GM21367 (cell line): ENCODE results near the gene INPP4A.
A peak's percentile ranks its signal among the peaks of the same experiment; 100 is the strongest.

Source experiments
- ATAC-seq: cut with Tn5 transposase; IDR thresholded peaks from one replicate; pipeline ENCODE4 v1.9.1; 2021; ENCODE audit not compliant: unreplicated experiment

INPP4A gene

DNA sequence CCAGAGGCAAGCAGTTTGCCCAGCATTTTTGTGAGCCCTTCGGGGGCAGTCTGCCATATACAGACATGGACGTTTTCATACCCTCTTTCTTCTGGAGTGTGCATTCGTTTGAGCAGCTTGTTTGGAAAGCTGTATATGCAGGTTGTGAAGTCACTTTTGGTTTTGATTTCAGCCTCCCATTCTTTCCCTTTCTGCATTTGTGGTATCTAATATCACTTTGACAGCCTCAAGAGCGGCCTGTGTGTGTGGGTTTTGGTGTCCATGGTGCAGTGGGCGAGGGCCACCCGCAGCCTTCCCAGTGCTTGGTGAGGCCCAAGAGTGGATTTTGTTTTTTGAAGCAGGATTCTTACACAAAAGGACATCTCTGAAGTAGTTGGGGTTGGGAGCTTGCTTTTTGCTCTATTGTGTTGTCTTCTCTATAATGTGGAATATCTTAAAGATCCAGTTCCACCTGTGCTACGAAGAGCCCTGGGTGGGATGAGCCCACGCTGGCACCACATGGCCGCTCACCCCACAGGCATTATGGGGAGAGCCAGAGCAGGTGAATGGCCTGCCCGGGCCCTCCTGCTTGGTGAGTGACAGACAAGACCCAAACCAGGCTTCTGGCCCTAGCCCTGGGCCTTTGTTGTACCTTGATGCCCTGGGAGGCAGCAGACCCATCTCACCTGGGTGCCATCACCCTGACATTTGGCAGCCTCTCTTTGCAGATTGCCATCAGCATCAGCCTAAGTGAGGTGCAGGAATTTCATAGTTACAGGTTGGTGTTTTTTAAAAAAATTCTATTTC lies 29.5 kb downstream of the INPP4A start:
- no peak for ATAC-seq

GRCh38 chr2:98474979-98475632 lies 30.4 kb downstream of the INPP4A start:
- no peak for ATAC-seq

DNA sequence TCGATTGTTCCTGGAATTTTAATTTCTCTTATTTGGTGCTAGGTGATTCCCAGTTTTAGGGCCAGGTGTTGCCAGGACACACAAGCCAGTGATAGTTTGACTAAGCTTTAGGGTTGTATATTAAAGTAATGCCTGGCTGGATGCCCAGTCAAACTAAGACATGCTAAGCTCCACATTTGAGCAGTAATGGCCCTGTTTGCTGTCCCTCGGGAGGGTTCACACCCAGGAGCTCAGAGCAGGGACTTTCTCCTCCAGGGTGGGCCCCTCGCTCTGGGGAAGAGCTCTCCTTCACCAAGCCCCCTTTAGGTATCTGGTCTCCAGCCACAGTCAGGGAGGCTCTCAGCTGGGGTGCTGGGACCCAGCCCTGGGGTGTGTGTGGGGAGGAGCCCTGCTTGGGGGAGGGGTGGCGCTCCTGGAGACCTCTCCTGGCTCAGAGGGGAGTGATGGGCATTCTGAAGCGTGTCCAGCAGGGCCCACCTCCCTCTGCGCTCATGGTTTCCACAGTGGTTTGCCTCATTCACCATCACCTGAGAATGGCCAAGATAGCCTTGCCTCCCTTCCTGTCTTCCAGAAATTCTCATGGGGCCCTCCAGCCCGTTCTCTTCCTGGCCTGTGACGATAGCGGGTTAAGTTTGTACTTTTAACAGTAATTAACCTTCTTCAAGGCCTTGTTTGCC lies 31.7 kb downstream of the INPP4A start:
- no peak for ATAC-seq

DNA sequence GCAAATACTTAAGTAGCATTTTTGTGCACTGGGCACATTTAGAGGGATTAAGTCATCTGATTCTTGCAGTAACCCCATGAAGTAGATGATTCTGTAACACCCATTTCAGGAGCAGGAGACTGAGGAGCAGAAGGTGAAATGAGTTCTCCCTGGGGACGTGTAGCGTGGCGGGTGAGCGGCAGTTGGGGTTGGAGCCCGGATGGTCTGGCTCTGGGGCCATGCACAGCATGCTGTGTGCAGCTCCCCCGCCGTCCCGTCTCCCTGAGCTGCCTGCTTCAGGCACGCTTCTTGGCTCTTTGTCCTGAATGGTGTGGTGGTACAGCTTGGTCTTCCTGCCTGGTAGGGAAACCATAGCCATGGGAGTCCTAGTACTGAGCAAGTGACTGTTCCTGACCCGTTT lies 32.4 kb downstream of the INPP4A start:
- no peak for ATAC-seq

DNA sequence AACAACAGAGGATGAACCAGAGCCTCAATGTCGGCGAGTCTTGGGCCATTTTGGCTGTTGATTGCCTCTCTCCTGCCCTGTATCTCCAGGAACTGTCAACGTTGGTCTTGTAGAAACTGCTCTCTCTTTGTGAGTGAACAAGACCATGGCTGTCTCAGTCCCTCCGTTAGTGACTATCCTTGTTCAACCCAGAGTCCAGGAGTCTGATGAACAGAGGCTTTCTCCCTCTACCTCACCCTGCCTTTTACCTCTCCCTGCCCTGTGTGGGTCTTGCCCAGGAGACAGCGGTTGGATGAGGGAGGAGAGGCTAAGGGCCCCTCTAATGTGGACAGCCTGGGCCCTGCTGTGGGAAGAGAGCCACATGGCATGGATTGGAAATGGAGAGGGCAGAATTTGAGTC lies 32.8 kb downstream of the INPP4A start:
- ATAC-seq = no peak

GRCh38 chr2:98478088-98478551 lies 33.5 kb downstream of the INPP4A start:
- no peak for ATAC-seq

- ATAC-seq = no peak
These were observed 34.2 kb downstream of the INPP4A start for GRCh38 chr2:98478907-98479306.

DNA sequence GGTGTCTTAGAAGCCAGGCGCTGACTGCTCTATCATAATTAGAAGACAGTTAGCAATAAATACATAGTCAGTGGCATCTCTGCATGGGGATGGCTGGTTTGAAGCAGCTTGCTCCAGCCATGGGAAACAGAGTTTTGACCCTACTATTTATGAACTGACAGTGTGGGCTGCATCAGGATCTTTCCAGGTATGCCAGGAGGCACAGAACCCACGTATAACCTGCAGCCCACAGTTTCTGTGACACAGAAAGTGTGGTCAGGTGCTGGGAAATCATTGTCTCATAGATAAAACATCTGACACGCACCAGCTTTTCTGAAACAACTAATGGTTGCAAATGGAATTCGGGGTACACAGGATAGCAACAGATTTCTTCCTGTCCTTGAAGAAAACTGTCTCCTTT lies 34.7 kb downstream of the INPP4A start:
- ATAC-seq = no peak

GRCh38 chr2:98479959-98480524 lies 35.4 kb downstream of the INPP4A start:
- no peak for ATAC-seq

DNA sequence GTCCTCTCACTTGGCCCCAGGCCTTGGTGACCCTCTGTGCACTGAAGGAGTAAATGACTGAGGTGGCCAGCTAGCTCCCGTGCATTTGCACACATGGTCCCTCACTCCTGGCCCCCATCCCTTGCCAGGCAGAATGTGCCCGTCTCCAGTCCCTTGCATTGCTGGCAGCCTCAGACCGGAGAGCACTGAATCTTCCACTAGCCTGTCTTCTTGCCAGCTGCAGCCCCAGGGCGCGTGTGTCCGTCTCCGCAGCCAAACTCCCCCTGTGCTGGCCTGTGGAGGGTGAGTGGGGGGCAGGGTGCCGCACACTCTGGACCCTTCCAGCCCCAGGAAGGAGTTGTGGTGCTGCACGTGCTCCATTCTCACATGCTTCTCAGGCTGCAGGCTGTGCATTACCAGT lies 35.9 kb downstream of the INPP4A start:
- ATAC-seq = no peak

DNA sequence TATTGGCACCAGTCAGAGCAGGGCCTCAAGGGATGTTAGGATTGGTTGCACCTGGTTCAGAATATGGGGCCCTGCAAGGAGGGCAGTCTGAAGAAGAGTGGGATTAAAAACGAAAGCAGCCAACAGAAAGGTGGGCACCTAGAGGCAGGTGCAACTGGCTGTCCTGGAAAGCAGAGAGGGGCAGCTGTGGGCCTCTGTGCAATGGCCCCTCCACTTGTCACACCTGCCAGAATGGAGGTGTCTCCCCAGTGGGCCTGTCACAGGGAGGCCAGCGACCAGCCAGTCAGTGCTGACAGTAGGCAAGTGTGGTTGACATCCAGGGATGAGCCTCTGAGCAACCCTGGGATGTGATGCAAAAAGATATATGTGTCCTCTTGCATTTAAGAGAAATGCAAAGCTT lies 37.7 kb downstream of the INPP4A start:
- no peak for ATAC-seq

GRCh38 chr2:98483257-98483861 lies 38.7 kb downstream of the INPP4A start:
- ATAC-seq = peak; percentile 58

DNA sequence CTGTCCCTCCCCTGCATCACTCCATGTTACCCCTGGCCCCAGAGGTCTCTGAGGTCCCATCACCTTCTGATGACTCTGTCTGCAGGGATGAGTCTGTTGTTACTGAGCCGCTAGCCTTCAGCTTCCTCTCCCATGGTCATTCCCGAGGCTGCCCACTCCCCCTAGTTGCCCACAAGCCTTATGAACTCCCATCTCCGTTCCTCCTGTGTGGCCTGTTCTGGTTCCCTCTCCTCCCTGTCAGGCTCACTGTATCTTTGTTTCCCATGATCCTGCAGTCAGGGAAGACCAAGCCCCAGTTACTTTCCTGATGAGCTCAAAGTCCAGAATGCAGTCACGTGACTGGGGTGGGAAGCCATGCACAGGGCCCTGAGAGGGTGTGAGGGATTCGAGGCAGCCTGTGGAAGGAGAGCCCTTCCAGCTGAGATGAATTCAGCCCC lies 39.5 kb downstream of the INPP4A start:
- no peak for ATAC-seq

GRCh38 chr2:98484652-98485452 lies 40.2 kb downstream of the INPP4A start:
- ATAC-seq = no peak

GRCh38 chr2:98485453-98485755 lies 40.7 kb downstream of the INPP4A start:
- no peak for ATAC-seq

GRCh38 chr2:98486374-98486981 lies 41.8 kb downstream of the INPP4A start:
- no peak for ATAC-seq

DNA sequence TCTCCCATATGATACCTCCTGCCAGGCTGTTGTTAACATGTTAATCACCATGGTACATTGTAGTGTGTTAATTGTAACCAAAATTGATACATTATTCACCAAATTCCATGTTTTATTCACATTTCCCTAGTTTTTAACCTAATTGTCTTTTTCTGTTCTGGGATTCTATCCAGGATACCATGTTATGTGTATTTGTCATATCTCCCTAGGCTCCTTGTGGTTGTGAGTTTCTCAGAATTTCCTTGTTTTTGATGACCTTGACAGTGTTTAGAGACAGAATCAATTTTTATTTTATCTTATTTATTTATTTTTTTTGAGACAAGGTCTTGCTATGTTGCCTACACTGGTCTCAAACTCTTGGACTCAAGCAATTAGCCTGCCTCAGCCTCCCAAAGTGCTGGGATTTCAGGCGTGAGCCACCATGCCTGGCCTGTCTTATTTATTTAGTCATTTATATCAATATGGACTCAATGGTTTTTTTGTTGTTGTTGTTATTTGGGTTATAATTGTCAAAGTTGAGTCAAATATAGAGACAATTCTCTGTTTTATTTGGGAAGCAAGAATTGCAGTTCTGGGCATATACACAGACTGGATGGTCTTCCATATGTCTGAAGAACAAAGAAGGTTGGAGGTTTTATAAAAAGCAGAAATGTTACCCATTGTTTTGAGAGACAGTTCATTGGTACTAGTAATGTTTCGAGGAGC lies 42.6 kb downstream of the INPP4A start:
- no peak for ATAC-seq

DNA sequence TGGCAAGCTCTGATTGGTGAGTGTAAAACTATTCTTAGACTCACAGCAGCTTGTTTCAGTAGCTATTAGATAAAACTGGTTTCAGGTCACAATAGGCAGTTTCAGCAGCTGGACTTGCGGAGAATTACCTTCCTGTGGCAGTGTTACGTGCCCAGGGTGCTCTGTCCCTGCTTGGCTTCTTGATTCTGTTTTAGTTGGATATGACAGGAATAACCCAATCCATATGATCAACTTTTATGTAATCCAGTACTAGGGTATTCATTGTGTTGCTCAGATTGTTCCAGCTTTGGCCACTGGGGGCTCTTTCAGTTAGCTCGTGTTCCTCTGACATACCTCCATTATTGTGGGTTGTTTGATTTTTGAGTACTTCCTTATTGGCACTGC lies 43.1 kb downstream of the INPP4A start:
- ATAC-seq = peak; percentile 52

DNA sequence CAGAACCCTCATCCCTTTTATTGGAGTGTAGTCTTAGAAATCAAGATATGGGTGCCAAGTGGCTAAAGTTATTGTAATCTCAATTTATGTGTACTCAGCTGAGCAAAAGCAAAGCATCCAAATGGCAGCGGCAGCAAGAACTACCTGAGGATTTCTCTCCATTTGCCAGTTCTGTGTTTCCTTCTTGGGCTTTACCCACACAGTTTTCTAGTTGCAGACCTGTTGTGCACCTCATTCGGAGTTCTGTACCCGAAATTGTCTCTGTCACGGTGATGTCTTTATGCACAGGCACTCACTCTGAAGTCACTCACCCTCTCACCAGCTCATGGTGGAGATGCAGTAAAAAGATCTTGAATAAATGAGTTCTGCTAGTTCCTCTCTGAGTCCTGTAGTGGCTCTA lies 43.6 kb downstream of the INPP4A start:
- ATAC-seq = no peak

DNA sequence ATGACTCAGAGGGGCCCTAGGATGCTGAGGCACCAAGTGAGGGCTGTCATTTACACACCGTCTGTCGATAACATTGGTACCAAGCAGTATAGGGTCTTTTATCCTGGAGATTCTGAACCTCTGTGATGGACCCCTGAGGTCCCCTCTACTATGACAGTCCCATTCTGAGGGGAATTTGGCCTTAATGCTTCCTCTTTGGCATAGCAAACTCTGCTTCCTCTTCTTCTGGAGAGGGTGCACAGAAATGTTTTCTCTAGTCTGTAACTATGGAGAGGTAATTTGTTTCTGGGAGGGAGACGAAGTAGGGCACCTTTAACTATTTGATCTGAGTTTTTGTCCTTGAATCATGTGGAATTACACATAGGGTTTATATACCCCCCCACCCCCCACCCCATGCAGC lies 44.8 kb downstream of the INPP4A start:
- ATAC-seq = no peak
